ENCODE results near the gene TMEM94.
"Not testable (repeated sequence)": the region's sequence is repeated elsewhere in the genome, so short reads cannot be mapped to it uniquely, and the experiment has no call there.

TMEM94 gene

GRCh38 chr17:75430159-75430974 lies 26.1 kb upstream of the TMEM94 start:
- Histone ChIP-seq H3K4me1 (ENCODE audit: control insufficient read depth, insufficient read depth, low read length) (no peaks in the 10 kb centered on the region), H3K27me3 (ENCODE audit: control insufficient read depth, insufficient read depth, low read length) (no peaks in the 10 kb centered on the region), H3K9ac (ENCODE audit: low read depth, low read length) (no peak overlapping the region), H3K4me3 (ENCODE audit: low read depth, low read length) (no peak overlapping the region), H3K9me3 (ENCODE audit: control insufficient read depth, insufficient read depth, low read length) (no peaks in the 10 kb centered on the region), H3K36me3 (ENCODE audit: control insufficient read depth, insufficient read depth, low read length) (no peaks in the 10 kb centered on the region)

- no peak overlapping the region for H3K4me3 ChIP-seq (ENCODE audit: low read depth, low read length)
- no peaks in the 10 kb centered on the region for H3K27me3 ChIP-seq (ENCODE audit: control insufficient read depth, insufficient read depth, low read length)
- H3K9ac ChIP-seq (ENCODE audit: low read depth, low read length): no peak overlapping the region
- H3K9me3 ChIP-seq (ENCODE audit: control insufficient read depth, insufficient read depth, low read length): no peaks in the 10 kb centered on the region
- H3K36me3 ChIP-seq (ENCODE audit: control insufficient read depth, insufficient read depth, low read length): no peaks in the 10 kb centered on the region
- no peaks in the 10 kb centered on the region for H3K4me1 ChIP-seq (ENCODE audit: control insufficient read depth, insufficient read depth, low read length)
These were observed 23.1 kb upstream of the TMEM94 start for GRCh38 chr17:75433218-75433783.

DNA sequence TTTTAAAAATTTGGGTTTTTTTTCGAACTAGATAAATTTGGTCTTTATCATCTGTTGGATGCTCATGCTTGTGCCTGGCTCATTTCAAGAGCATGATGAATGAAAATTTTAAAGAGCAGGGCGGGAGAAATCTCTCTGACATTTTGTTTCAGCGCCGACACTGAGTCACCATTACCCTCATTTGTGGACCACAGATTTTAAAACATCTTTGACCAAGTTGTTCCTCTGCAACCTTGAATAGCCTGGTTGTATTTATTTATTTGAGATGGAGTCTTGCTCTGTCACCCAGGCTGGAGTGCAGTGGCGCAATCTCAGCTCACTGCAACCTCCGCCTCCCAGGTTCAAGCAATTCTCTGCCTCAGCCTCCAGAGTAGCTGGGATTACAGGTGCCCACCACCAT lies 22.0 kb upstream of the TMEM94 start:
- H3K27me3 ChIP-seq (ENCODE audit: control insufficient read depth, insufficient read depth, low read length); H3K4me1 ChIP-seq (ENCODE audit: control insufficient read depth, insufficient read depth, low read length); H3K9ac ChIP-seq (ENCODE audit: low read depth, low read length); H3K9me3 ChIP-seq (ENCODE audit: control insufficient read depth, insufficient read depth, low read length); H3K36me3 ChIP-seq (ENCODE audit: control insufficient read depth, insufficient read depth, low read length); H3K4me3 ChIP-seq (ENCODE audit: low read depth, low read length): not testable (repeated sequence)

DNA sequence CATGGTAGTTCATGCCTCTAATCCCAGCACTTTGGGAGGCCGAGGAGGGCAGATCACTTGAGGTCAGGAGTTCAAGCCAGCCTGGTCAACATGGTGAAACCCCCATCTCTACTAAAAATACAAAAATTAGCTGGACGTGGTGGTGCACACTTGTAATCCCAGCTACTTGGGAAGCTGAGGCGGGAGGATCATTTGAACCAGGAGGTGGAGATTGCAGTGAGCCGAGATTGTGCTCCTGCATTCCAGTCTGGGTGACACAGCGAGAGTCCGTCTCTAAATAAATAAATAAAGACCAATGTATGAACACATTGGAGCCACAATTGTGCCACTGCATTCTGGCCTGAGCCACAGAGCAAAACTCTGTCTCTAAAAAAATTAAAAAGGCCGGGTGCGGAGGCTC lies 19.0 kb upstream of the TMEM94 start:
- not testable (repeated sequence) for H3K9me3 ChIP-seq (ENCODE audit: control insufficient read depth, insufficient read depth, low read length); H3K9ac ChIP-seq (ENCODE audit: low read depth, low read length); H3K4me3 ChIP-seq (ENCODE audit: low read depth, low read length); H3K27me3 ChIP-seq (ENCODE audit: control insufficient read depth, insufficient read depth, low read length); H3K36me3 ChIP-seq (ENCODE audit: control insufficient read depth, insufficient read depth, low read length); H3K4me1 ChIP-seq (ENCODE audit: control insufficient read depth, insufficient read depth, low read length)

GRCh38 chr17:75439287-75439686 lies 17.1 kb upstream of the TMEM94 start:
- no peaks in the 10 kb centered on the region for H3K36me3 ChIP-seq (ENCODE audit: control insufficient read depth, insufficient read depth, low read length)
- no peaks in the 10 kb centered on the region for H3K9me3 ChIP-seq (ENCODE audit: control insufficient read depth, insufficient read depth, low read length)
- no peaks in the 10 kb centered on the region for H3K27me3 ChIP-seq (ENCODE audit: control insufficient read depth, insufficient read depth, low read length)
- no peaks in the 10 kb centered on the region for H3K4me1 ChIP-seq (ENCODE audit: control insufficient read depth, insufficient read depth, low read length)
- H3K4me3 ChIP-seq (ENCODE audit: low read depth, low read length): no peak overlapping the region
- no peak overlapping the region for H3K9ac ChIP-seq (ENCODE audit: low read depth, low read length)

DNA sequence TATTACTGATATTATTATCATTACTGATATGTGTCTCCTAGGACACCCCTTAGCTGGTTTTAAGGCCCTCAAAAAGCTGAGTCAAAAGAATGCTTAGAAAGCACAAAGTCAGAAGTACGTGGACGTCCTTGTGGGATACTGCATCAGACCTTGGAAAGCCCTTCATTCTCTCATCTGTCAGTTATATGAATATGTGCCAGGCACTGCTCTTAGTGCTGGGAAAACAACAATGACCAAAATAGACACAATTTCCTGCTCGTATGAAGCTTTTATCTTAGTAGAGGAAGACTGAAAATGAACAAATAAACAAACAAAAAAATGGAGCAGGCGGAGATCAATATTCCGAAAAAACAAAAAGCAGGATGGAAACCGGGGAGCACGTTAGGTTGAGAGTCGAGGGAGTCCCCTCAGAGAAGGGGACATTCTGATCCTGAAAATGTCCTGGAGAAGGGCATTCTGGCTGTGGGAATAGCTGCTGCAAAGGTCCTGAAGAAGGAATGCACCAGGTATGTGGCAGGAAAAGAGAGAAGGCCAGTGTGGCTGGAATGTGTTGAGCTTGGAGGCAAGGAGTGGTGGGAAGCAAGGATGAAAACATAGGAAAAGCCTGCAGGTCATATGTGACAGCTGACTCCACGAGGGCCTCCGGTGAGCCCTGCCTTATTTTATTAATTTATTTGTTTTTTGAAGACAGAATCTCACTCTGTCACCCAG lies 15.5 kb upstream of the TMEM94 start:
- Histone ChIP-seq H3K36me3 (ENCODE audit: control insufficient read depth, insufficient read depth, low read length) (no peaks in the 10 kb centered on the region), H3K9me3 (ENCODE audit: control insufficient read depth, insufficient read depth, low read length) (no peaks in the 10 kb centered on the region), H3K9ac (ENCODE audit: low read depth, low read length) (no peak overlapping the region), H3K27me3 (ENCODE audit: control insufficient read depth, insufficient read depth, low read length) (no peaks in the 10 kb centered on the region), H3K4me3 (ENCODE audit: low read depth, low read length) (no peak overlapping the region), H3K4me1 (ENCODE audit: control insufficient read depth, insufficient read depth, low read length) (no peaks in the 10 kb centered on the region)

DNA sequence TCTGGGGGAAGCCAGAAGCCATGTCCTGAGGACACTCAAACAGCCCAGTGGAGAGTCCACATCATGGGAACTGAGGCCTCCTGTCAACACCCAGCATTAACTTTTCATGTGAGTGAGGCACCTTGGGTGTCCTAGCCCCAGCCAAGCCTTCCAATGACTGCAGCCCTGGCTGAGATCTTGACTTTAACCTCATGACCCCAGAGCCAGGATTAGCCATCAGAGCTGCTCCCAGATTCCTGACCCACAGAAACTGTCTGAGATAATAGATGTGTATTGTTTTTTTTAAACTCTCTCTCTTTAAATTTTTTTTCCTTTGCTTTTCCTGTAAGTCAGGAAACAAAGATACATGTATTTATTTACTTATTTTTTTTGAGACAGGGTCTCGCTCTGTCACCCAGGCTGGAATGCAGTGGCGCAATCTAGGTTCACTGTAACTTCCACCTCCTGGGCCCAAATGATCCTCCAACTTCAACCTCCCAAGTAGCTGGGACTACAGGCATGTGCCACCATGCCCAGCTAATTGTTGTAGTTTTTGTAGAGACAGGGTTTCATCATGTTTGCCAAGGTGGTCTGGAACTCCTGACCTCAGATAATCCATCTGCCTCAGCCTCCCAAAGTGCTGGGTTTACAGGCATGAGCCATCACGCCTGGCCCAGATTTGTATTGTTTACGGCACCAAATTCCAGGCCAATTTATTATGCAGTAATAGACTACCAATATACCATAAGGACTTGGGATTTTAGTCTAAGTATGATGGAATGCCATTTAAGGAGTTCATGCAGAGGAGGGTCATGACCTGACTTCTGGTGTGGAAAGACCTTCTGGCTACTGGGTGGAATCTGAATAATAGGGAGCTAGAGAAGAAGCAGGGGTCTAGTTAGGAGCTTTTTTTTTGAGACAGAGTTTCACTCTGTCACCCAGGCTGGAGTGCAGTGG lies 14.0 kb upstream of the TMEM94 start:
- no peaks in the 10 kb centered on the region for H3K27me3 ChIP-seq (ENCODE audit: control insufficient read depth, insufficient read depth, low read length)
- H3K9me3 ChIP-seq (ENCODE audit: control insufficient read depth, insufficient read depth, low read length): no peaks in the 10 kb centered on the region
- H3K36me3 ChIP-seq (ENCODE audit: control insufficient read depth, insufficient read depth, low read length): no peaks in the 10 kb centered on the region
- no peak overlapping the region for H3K9ac ChIP-seq (ENCODE audit: low read depth, low read length)
- H3K4me3 ChIP-seq (ENCODE audit: low read depth, low read length): no peak overlapping the region
- H3K4me1 ChIP-seq (ENCODE audit: control insufficient read depth, insufficient read depth, low read length): no peaks in the 10 kb centered on the region

- Histone ChIP-seq H3K4me1 (ENCODE audit: control insufficient read depth, insufficient read depth, low read length) (no peaks in the 10 kb centered on the region), H3K27me3 (ENCODE audit: control insufficient read depth, insufficient read depth, low read length) (no peaks in the 10 kb centered on the region), H3K9ac (ENCODE audit: low read depth, low read length) (no peak overlapping the region), H3K36me3 (ENCODE audit: control insufficient read depth, insufficient read depth, low read length) (no peaks in the 10 kb centered on the region), H3K9me3 (ENCODE audit: control insufficient read depth, insufficient read depth, low read length) (no peaks in the 10 kb centered on the region), H3K4me3 (ENCODE audit: low read depth, low read length) (no peak overlapping the region)
These were observed 11.1 kb upstream of the TMEM94 start for GRCh38 chr17:75445296-75445695.

- H3K9ac ChIP-seq (ENCODE audit: low read depth, low read length); H3K4me1 ChIP-seq (ENCODE audit: control insufficient read depth, insufficient read depth, low read length); H3K4me3 ChIP-seq (ENCODE audit: low read depth, low read length); H3K9me3 ChIP-seq (ENCODE audit: control insufficient read depth, insufficient read depth, low read length); H3K36me3 ChIP-seq (ENCODE audit: control insufficient read depth, insufficient read depth, low read length); H3K27me3 ChIP-seq (ENCODE audit: control insufficient read depth, insufficient read depth, low read length): not testable (repeated sequence)
These were observed 10.5 kb upstream of the TMEM94 start for GRCh38 chr17:75445896-75446295.

DNA sequence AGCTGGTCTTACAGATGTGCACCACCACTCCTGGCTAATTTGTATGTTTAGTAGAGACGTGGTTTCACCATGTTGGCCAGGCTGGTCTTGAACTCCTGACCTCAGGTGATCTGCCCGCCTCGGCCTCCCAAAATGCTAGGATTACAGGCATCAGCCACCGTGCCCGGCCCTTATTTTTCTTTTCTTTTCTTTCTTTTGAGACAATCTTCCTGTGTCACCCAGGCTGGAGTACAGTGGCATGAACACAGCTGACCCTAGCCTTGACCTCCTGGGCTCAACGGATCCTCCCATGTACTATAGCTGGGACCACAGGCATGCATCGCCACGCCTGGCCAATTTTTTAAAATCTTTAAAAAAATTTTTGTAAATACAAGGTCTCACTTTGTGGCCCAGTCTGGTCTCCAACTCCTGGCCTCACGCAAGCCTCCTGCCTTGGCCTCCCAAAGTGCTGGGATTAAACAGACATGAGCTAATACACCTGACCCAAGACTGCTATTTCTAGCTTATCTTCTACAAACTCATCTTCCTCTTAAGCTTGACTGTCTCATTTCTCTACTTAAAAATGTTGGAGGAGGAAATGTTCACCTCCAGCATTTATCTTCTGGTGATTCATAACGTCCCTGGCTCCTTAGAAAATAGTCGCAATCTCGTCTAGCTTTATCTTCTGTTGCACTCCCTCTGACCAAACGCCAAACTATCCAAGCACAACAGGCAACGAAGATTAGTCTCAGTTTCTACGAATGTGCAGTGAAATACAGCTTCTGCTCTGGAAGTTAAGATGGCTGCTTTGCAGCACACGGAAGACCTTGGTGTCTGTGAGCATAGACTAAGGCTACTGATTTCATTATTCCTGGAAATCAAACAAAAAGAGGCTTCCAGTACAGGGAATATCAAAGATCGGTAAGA lies 8.2 kb upstream of the TMEM94 start:
- no peak overlapping the region for H3K9ac ChIP-seq (ENCODE audit: low read depth, low read length)
- H3K27me3 ChIP-seq (ENCODE audit: control insufficient read depth, insufficient read depth, low read length): no peaks in the 10 kb centered on the region
- H3K4me3 ChIP-seq (ENCODE audit: low read depth, low read length): no peak overlapping the region
- no peaks in the 10 kb centered on the region for H3K36me3 ChIP-seq (ENCODE audit: control insufficient read depth, insufficient read depth, low read length)
- no peaks in the 10 kb centered on the region for H3K4me1 ChIP-seq (ENCODE audit: control insufficient read depth, insufficient read depth, low read length)
- H3K9me3 ChIP-seq (ENCODE audit: control insufficient read depth, insufficient read depth, low read length): no peaks in the 10 kb centered on the region

DNA sequence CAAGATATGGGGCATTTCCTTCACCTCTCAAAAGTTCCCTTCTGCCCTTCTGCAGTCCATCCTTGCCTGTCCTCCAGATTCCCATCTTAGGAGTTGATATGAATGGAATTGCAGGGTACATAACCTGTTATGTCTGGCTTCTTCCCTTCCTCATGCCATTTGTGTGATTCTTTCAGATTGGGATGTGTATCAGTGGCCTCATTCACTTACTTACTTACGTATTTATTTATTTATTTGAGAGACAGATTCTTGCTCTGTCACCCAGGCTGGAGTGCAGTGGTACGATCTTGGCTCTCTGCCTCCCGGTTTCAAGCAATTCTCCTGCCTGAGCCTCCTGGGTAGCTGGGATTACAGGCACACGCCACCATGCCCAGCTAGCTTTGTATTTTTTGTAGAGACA lies 6.2 kb upstream of the TMEM94 start:
- no peak overlapping the region for H3K9ac ChIP-seq (ENCODE audit: low read depth, low read length)

More for the DNA sequence above, 6.2 kb upstream of the TMEM94 start:
- no peaks in the 10 kb centered on the region for H3K4me1 ChIP-seq (ENCODE audit: control insufficient read depth, insufficient read depth, low read length)
- H3K27me3 ChIP-seq (ENCODE audit: control insufficient read depth, insufficient read depth, low read length): no peaks in the 10 kb centered on the region
- H3K4me3 ChIP-seq (ENCODE audit: low read depth, low read length): no peak overlapping the region
- H3K9me3 ChIP-seq (ENCODE audit: control insufficient read depth, insufficient read depth, low read length): no peaks in the 10 kb centered on the region
- no peaks in the 10 kb centered on the region for H3K36me3 ChIP-seq (ENCODE audit: control insufficient read depth, insufficient read depth, low read length)
